ENCODE data around the gene LAMTOR5.

LAMTOR5 gene

DNA sequence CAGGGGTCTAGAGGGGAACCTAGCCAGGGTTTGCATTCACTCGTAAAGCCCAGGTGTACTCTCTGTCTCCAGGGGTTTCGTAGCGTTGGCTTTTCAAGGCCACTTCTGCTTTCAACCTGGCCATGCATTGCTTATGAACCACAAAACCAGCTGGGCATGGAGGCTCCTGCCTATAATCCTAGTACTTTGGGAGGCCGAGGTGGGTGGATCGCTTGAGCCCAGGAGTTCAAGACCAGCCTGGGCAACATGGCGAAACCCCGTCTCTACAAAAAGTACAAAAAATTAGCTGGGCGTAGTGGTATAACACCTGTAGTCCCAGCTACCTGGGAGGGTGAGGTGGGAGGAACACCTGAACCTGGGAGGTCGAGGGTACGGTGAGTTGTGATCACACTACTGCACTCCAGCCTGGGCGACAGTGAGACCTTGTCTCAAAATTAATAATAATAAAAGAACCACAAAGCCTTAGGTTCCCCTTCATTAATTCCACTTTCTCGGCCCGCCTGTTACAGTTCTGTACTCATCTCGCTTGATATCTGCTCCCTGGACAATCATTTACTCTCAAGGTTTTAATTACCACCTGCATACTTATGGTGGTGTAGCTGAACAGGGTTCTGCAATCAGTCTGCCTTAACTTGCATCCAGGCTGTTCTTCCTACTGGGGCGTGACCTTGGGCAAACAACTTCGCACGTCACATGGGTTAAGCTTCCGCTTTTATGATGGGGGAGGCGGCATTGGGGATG, 22.7 kb downstream of the LAMTOR5 start:
- TF ChIP-seq, protein P1, sequence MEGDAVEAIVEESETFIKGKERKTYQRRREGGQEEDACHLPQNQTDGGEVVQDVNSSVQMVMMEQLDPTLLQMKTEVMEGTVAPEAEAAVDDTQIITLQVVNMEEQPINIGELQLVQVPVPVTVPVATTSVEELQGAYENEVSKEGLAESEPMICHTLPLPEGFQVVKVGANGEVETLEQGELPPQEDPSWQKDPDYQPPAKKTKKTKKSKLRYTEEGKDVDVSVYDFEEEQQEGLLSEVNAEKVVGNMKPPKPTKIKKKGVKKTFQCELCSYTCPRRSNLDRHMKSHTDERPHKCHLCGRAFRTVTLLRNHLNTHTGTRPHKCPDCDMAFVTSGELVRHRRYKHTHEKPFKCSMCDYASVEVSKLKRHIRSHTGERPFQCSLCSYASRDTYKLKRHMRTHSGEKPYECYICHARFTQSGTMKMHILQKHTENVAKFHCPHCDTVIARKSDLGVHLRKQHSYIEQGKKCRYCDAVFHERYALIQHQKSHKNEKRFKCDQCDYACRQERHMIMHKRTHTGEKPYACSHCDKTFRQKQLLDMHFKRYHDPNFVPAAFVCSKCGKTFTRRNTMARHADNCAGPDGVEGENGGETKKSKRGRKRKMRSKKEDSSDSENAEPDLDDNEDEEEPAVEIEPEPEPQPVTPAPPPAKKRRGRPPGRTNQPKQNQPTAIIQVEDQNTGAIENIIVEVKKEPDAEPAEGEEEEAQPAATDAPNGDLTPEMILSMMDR (IDR thresholded peaks at IDR 0.05; ENCODE audit: extremely low read depth, missing control alignments), result no peak
- DNase-seq (ENCODE audit: low spot score), result peak; percentile 59

DNA sequence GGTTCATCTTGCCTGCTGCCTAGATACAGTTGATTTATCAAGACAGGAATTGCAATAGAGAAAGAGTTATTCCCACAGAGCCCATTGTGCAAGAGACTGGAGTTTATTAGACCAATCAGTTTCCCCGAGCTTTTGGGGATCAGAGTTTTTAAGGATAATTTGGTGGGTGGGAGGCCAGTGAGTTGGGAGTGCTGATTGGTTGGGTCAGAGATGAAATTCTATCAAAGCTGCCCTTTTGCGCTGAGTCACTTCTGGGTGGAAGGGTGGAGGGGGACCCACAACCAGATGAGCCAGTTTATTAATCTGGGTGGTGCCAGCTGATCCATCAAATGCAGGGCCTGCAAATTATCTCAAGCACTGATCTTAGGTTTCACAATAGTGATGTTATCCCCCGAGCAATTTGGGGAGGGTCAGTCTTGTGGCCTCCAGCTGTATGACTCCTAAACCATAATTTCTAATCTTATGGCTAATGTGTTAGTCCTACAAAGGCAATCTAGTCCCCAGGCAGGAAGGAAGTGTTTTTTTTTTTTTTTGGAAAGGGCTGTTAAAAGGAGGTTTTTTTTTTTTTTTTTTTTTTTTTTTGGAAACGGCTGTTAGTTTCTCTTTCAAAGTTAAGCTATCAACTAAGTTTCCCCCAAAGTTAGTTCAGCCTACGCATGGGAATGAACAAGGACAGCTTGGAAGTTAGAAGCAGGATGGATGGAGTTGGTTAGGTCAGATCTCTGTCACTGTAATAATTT, 24.1 kb downstream of the LAMTOR5 start:
- no peak for DNase-seq (ENCODE audit: low spot score)
- TF ChIP-seq, protein P1 (IDR thresholded peaks at IDR 0.05; ENCODE audit: extremely low read depth, missing control alignments), result no peak

DNA sequence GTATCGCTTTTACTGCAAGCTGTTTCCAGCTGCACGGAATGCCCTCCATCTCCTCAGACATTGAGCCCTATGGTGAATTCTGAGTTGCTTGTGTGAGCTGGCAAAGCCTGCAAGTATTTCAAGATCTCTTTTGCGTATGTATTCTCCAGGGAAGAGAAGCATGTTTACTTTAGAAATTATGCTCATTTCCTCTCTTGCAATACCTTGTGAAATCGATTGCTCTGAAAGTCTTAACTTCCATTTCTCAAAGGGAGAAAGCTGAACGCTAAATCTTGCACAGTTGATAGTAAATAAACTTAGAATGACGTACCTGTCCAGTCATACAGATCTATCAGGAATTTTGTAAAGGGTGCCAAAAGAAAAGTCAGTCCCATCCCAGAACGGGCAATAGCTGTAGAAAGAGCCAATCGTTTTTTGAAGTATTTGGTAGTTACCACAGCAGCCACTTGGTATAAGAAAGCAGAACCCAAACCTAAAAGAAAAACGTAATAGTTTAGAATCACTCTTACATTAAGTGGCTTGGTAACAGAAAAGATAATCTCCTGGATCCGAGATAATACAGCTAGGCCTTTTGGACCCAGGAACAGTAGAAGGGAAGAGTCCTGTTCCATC, 26.7 kb downstream of the LAMTOR5 start:
- TF ChIP-seq, protein P1 (IDR thresholded peaks at IDR 0.05; ENCODE audit: extremely low read depth, missing control alignments), result no peak
- no peak for DNase-seq (ENCODE audit: low spot score)

DNA sequence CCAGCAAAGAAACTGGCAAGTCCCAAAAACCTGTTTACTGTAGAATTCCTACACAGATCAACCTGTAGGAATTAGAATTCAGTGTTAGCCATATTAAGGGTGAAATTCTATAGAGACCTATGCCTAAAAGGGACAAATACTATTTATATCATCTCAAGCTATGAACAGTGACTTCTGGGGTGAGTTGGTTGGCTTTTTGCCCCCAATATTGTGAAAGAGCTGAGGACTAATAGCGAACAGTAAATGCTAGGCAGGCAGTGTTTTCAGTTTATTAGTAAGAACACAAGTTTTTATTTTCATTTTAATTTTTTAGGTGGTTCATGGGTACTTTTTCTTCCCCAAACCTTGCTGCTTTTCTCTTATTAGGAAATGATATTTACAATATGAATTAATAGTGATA, 32.0 kb downstream of the LAMTOR5 start:
- no peak for DNase-seq (ENCODE audit: low spot score)
- TF ChIP-seq, protein P1 (IDR thresholded peaks at IDR 0.05; ENCODE audit: extremely low read depth, missing control alignments), result no peak

DNA sequence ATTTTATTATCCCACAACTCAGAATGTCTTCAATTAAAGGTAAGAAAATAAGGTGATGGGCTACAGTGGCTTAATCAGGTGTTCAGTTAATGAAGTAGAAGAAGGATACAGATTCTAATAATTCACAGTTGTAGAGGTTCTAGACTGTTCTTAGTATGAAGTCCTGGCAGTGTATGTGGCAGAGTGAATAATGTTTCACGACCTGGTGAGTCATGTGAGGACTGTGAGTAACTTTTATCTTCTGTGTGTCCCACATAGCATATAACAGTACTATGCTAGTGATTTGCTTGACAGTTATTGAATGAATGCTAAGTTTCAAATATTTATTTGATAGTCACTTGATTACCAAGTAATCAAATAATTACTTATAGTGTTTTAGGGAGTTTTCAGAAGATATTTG, 36.7 kb downstream of the LAMTOR5 start:
- TF ChIP-seq, protein P1 (IDR thresholded peaks at IDR 0.05; ENCODE audit: extremely low read depth, missing control alignments), result no peak

DNA sequence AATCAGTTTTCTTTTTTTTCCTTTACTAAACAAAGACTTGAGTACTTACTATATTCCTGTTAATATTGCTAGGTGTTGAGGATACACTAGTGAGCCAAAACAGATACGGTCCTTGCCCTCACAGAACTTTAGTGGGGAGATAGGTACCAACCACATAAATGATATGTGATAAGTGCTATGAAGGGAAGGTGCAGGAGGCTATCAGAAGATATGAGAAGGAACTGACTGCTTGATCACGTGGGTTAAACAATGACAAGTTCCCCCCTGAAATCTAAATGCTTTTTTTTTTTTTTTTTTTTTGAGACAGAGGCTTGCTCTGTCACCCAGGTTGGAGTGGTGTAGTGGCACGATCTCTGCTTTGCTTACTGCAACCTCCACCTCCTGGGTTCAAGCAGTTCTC, 43.3 kb downstream of the LAMTOR5 start:
- TF ChIP-seq, protein P1 (IDR thresholded peaks at IDR 0.05; ENCODE audit: extremely low read depth, missing control alignments), result no peak
- no peak for DNase-seq (ENCODE audit: low spot score)

More for the DNA sequence above, 36.7 kb downstream of the LAMTOR5 start:
- DNase-seq (ENCODE audit: low spot score), result no peak

DNA sequence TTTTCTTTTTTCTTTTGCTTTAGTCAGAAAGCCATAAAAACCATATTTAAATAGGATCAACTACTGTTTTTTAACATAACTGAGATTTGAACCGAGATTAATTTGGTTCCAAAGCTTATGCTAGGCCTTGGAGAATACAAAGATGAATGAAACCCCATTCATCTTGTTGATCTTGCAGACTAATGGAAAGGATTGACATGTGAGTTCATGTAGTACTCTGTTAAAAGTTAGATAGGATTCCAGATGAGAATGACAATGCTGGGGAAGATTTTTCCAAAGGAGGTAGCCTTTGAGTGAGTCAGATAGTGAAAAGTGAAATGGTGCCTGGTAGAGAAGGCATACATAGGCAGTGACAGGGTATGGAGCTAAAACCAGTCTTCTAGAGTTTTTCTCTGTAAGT, 45.6 kb downstream of the LAMTOR5 start:
- TF ChIP-seq, protein P1 (IDR thresholded peaks at IDR 0.05; ENCODE audit: extremely low read depth, missing control alignments), result no peak
- no peak for DNase-seq (ENCODE audit: low spot score)

All from GM20000 (cell line).